NCI-H345 treated with DMSO at 0.1 percent for 48 hours (cell line): Measurements from ENCODE around the gene TMEM117.
"Not testable (repeated sequence)": the region's sequence is repeated elsewhere in the genome, so short reads cannot be mapped to it uniquely, and the experiment has no call there.

Experiments used
- DNase-seq: peaks from one replicate; lab custom pipeline; 2025; ENCODE audit not compliant: unreplicated experiment; lab: John Stamatoyannopoulos, UW

The TMEM117 gene

GRCh38 chr12:44019118-44019517 is 183.2 kb downstream of the TMEM117 start:
- no peak for DNase-seq

GRCh38 chr12:44020555-44020954 is 184.7 kb downstream of the TMEM117 start:
- no peak for DNase-seq

- DNase-seq = no peak
Measured at GRCh38 chr12:44021471-44021971, 185.6 kb downstream of the TMEM117 start.

- no peak for DNase-seq
Measured at GRCh38 chr12:44025499-44025898, 189.6 kb downstream of the TMEM117 start.

- no peak for DNase-seq
Measured at GRCh38 chr12:44026046-44026445, 190.2 kb downstream of the TMEM117 start.

- not testable (repeated sequence) for DNase-seq
Measured at GRCh38 chr12:44026926-44027325, 191.0 kb downstream of the TMEM117 start.

- no peak for DNase-seq
Measured at GRCh38 chr12:44029194-44029593, 193.3 kb downstream of the TMEM117 start.

GRCh38 chr12:44031472-44032185 is 195.7 kb downstream of the TMEM117 start:
- DNase-seq = no peak

- no peak for DNase-seq
Measured at GRCh38 chr12:44034906-44035305, 199.0 kb downstream of the TMEM117 start.

- no peak for DNase-seq
Measured at GRCh38 chr12:44036875-44037443, 201.1 kb downstream of the TMEM117 start.

- no peak for DNase-seq
Measured at GRCh38 chr12:44038411-44038810, 202.5 kb downstream of the TMEM117 start.

- DNase-seq = not testable (repeated sequence)
Measured at GRCh38 chr12:44044491-44044890, 208.6 kb downstream of the TMEM117 start.

- no peak for DNase-seq
Measured at GRCh38 chr12:44046732-44047417, 211.0 kb downstream of the TMEM117 start.

GRCh38 chr12:44052554-44052953 is 216.7 kb downstream of the TMEM117 start:
- DNase-seq = no peak

GRCh38 chr12:44053549-44054127 is 217.8 kb downstream of the TMEM117 start:
- no peak for DNase-seq

- no peak for DNase-seq
Measured at GRCh38 chr12:44054281-44054680, 218.4 kb downstream of the TMEM117 start.

- no peak for DNase-seq
Measured at GRCh38 chr12:44058366-44058765, 222.5 kb downstream of the TMEM117 start.

GRCh38 chr12:44059476-44059875 is 223.6 kb downstream of the TMEM117 start:
- DNase-seq = no peak

- DNase-seq = no peak
Measured at GRCh38 chr12:44063671-44064070, 227.8 kb downstream of the TMEM117 start.

GRCh38 chr12:44076871-44077270 is 241.0 kb downstream of the TMEM117 start:
- DNase-seq = no peak

- no peak for DNase-seq
Measured at GRCh38 chr12:44077294-44077693, 241.4 kb downstream of the TMEM117 start.

- DNase-seq = no peak
Measured at GRCh38 chr12:44078273-44078672, 242.4 kb downstream of the TMEM117 start.
